HG02885 (cell line): Measurements from ENCODE around the gene QTRT2.

Experiments used
- ATAC-seq: cut with Tn5 transposase; IDR thresholded peaks from one replicate; pipeline ENCODE4 v1.9.1; 2021; ENCODE audit warnings: mild to moderate bottlenecking; ENCODE audit not compliant: unreplicated experiment, poor library complexity

Gene QTRT2

GRCh38 chr3:114056130-114057010 is at the start of gene QTRT2, which contains the start of gene CCDC191:
Gene QTRT2 (plus strand): TSS chr3:114056737. CDS start chr3:114065258, 8,521 bp downstream.
Gene CCDC191 (minus strand): TSS chr3:114056526. CDS start chr3:114056466, 60 bp downstream.
- ATAC-seq, result peak; percentile 97

GRCh38 chr3:114011059-114011797 is 45.3 kb upstream of the QTRT2 start:
- ATAC-seq, result peak; percentile 83

- no peak for ATAC-seq
Measured at GRCh38 chr3:114014211-114014610, 42.3 kb upstream of the QTRT2 start.

- ATAC-seq, result no peak
Measured at GRCh38 chr3:114019486-114019885, 37.1 kb upstream of the QTRT2 start.

GRCh38 chr3:114020907-114021306 is 35.6 kb upstream of the QTRT2 start:
- ATAC-seq, result no peak

- ATAC-seq, result no peak
Measured at GRCh38 chr3:114022145-114022802, 34.3 kb upstream of the QTRT2 start.

GRCh38 chr3:114025451-114025850 is 31.1 kb upstream of the QTRT2 start:
- ATAC-seq, result no peak

- no peak for ATAC-seq
Measured at GRCh38 chr3:114026331-114026730, 30.2 kb upstream of the QTRT2 start.

- no peak for ATAC-seq
Measured at GRCh38 chr3:114033721-114034120, 22.8 kb upstream of the QTRT2 start.

GRCh38 chr3:114034211-114034610 is 22.3 kb upstream of the QTRT2 start:
- no peak for ATAC-seq

- ATAC-seq, result no peak
Measured at GRCh38 chr3:114034787-114035545, 21.6 kb upstream of the QTRT2 start.

- ATAC-seq, result no peak
Measured at GRCh38 chr3:114035896-114036295, 20.6 kb upstream of the QTRT2 start.

GRCh38 chr3:114043205-114043604 is 13.3 kb upstream of the QTRT2 start:
- no peak for ATAC-seq

- ATAC-seq, result no peak
Measured at GRCh38 chr3:114052216-114052615, 4.3 kb upstream of the QTRT2 start.

GRCh38 chr3:114057011-114057347 is 442 bp downstream of the QTRT2 start:
- peak; percentile 5 for ATAC-seq

- no peak for ATAC-seq
Measured at GRCh38 chr3:114058646-114059045, 2.1 kb downstream of the QTRT2 start.

GRCh38 chr3:114060906-114061655 is 4.5 kb downstream of the QTRT2 start:
- ATAC-seq, result no peak

GRCh38 chr3:114067804-114068203 is 11.3 kb downstream of the QTRT2 start:
- no peak for ATAC-seq

GRCh38 chr3:114068336-114068735 is 11.8 kb downstream of the QTRT2 start:
- ATAC-seq, result no peak
